Measurements from ENCODE around the gene CACNA1C.

GRCh38 chr12:2596441-2596840 is 543.7 kb downstream of the CACNA1C start:
- no peak for TF ChIP-seq EZH2 (IDR thresholded peaks at IDR 0.05; ENCODE audit: low read depth)
- no peak for TF ChIP-seq CTCF (conservative IDR thresholded peaks at IDR 0.05)

All from PC-9 (cell line).